Measurements from ENCODE around the gene PHYKPL.

Gene PHYKPL

DNA sequence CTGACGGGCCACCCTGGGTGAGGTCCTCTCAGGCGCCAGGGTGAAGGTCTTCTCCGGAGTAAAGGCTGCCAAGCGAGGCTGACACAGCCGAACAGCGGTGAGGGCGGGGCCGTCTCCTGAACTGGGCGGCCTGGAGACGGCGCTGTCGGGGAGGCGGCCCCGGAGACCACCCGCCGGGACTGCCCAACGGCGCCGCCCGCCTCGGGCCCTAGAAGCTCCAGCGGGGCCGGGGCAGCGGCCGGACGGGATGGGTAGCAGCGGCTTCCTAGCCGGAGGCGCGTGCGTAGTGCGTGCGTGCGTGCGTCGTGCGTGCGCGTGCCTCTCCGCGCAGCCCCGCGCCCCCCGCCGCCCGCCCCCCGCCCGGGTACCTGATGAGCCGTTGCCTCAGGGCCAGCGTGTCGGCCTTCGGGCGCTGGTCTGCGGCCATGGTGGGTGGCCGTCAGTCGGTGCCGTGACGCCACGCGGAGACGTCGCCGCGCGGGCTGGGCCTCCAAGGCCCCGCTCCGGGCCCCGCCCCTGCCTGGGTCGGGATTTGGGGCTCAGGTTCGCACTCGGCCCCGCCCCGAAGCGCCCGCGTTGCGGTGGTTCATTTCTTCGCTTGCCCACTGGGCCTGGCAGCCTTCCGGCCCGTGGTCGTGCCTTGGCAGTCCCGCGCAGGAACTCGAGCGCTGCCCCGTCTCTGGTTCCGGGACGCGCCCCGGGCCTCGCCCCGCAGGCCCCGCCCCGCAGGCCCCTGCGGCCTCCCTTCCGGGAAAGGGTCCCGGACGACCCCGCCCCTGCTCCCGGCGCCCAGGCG lies at the start of gene PHYKPL:
TSS of gene PHYKPL (minus strand) at position 679 of the 796 bp plus-strand sequence. CDS start at position 427, 252 bp downstream.
- peak; percentile 32 to 68 (median 41) for DNase-seq (ENCODE audit: low read depth in 3 of 3)

DNA sequence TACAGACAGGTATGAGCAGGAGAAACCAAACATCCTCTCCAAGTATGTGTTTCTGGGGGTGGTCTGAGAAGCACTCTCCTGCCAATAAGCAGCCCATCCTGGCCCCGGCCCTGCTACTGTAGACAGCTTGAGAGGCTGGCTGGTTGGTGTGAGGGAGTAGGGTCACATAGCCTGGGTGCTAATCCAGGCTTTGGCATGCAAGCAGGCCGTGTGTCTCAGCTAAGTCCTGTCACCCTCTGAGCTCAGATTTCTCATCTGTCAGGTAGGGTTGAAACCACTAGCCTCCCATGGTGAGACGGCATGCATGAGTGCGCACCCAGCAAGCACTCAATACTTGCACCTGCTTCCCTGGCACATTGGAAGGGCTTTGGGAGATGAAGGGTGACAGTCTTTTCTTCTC lies 49.8 kb upstream of the PHYKPL start:
- no peak for DNase-seq (ENCODE audit: low read depth in 3 of 3)

DNA sequence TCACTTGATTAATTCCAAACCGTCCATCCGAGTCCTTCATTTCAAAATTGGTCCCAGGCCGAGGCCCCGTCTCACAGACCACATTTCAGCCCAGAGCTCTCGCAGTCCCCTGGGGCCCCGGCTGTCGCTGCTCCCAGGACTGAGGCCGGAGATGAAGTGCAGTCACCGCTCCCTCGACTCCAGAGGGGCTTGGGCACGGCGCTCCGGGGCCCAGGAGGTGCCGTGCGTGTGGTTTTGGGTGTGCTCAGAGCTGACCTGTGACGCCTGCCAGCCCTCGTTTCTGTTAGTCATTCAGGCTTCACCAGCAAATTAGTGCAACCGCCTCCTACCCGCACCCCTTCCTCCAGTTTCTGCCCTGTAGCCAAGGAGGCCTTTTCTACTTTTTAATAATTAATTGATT lies 48.7 kb upstream of the PHYKPL start:
- DNase-seq (ENCODE audit: low read depth in 3 of 3) = no peak

DNA sequence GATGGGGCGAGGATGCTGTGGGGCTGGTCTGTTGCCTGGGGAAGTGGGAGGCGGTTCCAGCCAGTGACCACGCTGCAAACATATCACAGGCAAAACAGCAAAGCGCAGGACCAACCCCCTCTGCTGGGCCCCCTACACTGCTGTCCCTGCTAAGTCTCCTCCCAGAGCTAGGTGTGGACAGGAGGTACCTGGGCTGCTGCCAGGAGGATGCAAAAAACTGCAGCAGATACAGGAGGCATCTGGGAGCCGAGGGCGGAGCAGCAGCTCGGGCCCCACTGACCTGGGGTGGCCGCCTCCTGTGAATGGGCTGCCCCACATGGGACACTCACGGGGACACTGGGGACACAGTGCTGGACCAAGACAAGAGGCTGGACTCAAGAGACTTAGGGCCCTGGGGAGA lies 48.0 kb upstream of the PHYKPL start:
- DNase-seq (ENCODE audit: low read depth in 3 of 3) = no peak

DNA sequence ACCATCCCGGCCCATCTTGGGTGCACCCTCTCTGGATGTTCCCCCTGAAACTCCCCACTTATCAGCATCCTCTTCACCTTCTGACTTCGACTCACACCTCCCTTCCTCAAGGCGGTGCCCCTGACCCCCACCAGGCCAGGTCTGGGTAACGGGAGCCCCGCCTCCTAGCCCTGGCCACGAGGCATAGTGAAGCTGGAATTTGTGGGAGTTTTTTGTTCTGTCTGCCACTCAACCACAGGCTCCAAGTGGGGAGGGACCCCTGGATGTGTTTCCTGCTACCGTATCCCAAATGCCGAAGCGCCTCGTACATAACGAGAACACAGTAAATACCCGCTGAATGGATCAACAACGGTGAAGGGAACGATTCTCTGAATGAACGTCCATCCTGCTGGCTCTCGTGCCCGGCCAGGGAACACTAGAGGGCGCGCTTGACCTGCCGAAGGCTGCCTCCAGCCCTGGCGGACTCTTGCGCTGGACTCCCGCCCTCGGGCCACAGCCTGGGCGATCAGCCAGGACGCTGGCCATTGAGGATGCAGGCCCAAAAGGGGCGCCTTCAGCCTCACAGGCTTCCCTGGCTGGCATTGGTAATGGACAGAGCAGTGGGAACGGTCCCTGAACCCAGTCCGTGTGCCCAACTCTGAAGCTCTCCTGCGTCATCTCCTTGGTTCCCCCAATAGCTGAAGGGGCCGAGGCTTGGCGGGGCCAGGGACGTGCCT lies 47.3 kb upstream of the PHYKPL start:
- DNase-seq (ENCODE audit: low read depth in 3 of 3) = peak; percentile 13 to 54 (median 29)

DNA sequence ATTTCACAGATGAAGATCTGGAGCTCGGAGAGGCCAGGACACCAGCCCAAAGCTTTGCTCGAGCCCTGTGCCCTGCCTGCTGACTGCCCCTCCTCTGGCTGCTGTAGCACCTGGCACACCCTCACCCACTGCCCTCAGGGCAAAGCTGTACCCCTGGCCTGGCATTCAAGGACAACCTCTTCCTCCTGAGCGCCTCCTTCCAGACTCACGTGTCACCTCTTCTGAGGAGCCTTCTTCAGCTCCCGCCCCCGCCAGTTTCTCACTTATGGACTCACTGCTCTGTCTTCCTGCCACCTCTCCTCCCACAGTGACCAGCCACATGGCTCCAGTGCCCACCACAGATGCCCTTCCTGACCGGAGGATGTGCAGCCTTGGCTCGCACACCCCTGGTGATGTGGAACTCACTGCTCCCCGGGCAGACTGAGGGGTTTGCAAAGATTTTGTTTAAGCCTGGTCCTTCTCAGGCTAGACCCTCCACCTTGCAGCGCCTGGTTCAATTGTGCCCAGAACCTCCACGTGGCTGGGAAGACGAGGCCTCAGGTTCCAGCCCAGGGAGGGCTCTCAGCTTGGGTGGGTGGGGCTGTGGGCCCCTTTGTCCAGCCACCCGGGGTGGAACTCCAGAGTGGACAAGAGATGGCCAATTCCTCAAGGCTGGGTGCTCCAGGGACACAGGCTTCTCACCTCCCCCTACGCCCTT lies 46.6 kb upstream of the PHYKPL start:
- DNase-seq (ENCODE audit: low read depth in 3 of 3) = no peak

DNA sequence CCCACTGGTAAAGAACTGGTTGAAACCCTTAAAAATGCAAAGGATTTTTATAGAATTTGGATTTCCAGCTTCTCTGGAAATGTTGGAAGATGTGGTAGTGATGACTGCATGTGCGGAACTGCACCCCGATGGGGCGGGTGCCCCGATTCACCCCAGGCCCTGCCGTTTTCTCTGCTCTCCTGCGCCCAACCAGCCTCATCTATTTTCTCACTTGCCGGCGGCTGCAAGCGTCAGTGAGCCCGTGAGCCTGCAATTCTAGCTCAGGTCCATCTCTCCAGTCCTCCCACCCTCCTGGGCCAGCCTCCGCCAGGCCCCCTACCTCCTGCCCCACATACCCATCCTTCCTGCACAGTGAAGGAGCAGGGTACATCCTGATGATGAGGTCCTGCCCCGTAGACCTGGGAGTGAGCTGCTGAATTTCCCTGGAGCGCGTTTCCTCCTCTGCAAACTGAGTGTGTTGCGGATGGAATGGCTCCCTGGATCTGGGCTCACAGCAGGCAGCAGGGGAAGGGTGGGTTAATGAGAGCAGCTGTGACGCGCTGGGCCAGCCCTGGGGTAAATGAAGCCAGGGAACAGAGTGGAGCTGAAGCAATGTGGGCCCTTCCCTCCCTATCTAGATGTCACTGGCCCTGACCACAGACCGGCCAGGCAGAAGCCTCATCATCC lies 45.9 kb upstream of the PHYKPL start:
- no peak for DNase-seq (ENCODE audit: low read depth in 3 of 3)

DNA sequence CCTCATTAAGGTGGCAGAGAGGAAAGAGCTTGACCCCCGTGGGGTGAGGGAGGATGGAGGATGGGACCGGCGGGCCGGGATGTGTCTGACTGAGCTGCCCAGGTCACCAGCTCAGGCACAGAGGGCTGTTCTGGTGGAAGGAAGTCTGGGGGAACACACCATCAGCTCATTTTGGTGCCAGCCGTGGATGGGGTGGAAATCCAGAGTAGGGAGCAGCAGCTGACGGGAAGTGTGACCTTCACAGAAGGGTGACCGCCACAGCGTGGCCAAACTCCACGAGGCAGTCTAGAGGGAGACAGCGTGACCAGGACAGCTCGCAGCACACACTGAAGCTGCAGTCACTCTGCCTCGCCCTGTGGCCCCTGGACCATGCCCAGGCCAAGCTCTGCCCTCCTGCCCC lies 45.3 kb upstream of the PHYKPL start:
- no peak for DNase-seq (ENCODE audit: low read depth in 3 of 3)

DNA sequence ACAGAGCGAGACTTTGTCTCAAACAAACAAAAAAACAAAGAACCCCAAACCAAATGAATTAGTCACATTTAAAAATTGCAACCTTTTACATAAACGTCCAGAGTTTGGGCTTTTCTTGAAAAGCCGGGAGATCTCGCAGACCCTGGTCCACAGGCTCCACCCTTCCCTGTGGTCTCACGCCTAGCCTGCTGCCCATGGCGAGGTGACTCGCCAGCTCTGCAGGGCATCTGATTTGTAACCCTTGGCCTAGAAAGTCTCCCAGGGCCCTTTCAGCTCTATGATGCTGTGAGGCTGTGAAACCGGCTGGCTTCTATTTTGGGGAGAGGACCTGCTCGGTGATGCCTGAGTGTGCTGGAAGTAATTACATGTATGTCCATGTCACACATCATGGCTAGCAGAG lies 44.7 kb upstream of the PHYKPL start:
- DNase-seq (ENCODE audit: low read depth in 3 of 3) = no peak

DNA sequence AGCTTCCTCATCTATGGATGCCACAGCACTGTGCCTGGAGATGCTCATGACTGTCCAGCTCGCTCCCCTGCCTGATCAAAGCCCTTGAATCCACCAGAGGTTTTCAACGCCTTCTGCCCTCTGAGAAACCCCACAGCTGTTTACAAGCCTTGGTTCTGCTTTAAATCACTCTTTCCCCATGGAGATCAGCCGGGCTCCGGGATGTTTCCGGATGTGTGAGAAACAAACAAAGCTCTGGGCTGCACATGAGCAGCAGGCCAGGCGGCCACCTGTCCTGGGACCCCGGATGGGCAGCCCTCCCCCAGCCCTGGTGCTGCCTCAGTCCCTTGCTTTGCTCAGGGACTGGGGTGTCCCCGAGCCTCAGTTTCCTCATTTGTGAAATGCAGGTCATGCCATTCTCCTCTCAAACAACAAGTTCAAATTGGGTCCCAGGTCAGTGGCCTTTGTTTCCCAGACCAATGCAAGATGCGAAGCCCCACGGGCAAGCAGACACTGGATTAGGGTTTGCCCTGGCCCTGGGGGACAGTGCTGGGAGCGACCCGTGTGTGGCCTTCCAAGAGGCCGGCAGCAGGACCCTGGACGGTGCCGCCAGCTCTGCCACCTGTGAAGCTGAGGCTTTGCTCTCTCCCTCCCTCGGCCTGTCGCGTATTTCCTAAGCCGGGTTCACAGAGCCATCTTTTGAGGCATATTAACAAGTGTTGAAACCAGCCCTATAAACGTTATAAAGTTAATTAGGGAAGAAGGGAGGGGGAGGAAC lies 42.4 kb upstream of the PHYKPL start:
- no peak for DNase-seq (ENCODE audit: low read depth in 3 of 3)

DNA sequence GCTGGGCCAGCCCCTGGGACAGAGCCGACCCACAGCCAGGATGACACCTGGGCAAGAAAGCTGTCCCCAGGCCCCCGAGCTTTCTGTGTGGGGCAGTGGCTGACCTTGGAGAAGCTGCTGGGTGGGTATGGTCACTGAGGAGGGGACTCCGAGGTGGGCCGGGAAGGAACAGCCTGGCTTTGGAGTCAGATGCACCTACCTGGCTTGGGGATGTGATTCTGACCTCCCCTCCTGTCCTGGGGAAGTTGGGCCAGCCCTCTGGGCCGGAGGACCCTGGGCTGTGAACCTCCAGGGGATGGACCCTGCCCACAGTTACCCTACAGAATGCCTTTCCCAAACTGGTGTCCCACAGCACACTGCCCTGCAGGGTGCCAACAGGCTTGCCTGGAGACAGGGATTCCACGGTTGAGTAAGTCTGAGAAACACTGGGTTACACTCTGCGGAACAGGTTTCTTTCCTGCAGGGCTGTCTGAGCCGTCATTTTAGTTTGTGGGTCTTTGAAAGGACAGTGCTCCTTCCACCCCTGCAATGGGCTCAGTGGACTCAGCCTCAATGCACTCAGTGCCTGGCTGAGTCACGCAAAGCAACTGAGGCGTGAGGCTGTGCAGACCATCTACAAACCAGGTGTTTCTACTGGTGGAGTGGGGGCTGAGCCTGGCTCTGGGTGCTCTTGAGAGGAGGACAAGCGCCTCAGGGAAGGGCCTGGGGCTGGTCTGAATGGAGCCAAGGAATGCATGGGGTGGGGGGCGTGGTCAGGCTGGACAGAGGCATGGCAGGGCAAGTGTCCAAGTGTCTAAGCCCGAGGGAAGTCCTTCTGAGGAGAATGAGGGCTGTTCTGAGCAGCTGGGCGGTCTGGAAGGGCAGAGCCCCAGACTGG lies 41.3 kb upstream of the PHYKPL start:
- no peak for DNase-seq (ENCODE audit: low read depth in 3 of 3)

DNA sequence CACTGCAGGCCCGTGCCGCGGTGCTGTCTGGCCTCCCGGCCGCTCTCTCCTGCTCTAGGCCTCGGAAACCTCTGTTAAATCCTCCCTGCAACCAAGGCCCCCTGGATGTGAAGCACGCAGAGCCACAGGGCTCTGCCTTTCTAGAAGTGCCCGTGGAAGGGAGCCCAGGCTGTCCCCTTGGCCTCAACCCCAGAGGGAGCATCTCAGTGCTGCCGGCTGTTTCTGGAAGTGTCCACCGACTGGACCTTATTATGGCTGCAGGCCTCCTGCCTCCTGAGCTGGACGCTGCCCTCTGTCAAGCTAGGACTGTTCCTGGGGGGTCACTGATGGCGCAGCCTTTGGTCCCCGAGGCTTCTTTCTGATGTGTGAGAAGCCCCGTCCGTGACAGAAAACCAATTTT lies 40.4 kb upstream of the PHYKPL start:
- no peak for DNase-seq (ENCODE audit: low read depth in 3 of 3)

DNA sequence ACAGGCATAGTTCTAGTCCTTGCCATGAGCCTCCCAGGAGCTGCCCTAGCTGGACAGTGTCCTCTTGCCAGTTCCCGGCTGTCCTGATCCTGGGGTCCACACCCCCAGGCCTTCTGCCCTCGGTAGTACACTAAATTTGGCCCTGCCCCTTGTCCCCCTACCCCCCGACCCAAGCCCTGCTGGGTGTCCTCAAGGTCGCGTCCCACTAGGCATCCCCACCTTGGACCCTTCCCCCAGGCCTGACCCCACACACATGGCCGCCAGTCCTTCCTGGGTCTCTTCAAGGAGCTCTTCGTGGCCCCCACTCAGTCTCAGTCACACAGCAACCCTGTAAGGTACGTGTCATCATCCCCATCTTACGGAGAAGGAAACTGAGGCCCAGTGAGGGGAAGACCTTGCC lies 40.0 kb upstream of the PHYKPL start:
- no peak for DNase-seq (ENCODE audit: low read depth in 3 of 3)

DNA sequence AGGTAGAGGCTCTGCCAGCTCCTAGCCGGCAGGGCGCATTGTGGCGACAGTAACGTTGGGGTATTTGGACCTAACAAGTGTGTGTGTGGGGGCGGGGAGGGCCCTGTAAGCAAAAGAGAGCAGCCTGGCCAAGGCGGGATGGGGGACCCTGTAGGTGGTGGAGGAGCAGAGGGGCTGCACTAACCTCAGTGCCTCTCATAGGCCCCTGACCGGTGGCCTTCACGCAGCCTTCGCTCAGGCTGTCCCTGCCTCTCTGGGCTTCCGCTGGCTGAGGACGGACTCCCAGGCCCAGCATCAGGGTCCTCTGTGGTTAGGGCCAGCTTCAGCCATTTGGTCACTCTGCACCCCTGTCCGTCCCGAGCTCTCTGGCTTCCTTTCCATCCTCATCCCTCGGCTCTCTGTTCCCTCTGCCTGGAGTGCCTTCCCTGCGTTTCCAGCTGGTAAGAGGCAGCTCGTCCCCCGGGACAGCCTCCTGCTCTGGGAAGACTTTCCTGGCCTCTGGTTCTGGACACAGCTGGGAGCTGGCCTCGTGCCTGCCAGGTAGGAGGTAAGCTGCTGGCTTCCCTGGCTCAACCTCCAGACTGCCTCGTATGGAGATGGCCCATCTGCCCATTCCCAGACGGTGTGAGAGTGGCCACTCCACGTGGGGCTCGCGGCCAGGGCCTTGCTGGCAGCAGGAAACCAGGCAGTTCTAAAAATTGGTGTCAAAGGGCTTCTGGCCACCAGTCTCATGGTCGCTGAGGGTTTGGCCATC lies 39.3 kb upstream of the PHYKPL start:
- DNase-seq (ENCODE audit: low read depth in 3 of 3) = no peak

DNA sequence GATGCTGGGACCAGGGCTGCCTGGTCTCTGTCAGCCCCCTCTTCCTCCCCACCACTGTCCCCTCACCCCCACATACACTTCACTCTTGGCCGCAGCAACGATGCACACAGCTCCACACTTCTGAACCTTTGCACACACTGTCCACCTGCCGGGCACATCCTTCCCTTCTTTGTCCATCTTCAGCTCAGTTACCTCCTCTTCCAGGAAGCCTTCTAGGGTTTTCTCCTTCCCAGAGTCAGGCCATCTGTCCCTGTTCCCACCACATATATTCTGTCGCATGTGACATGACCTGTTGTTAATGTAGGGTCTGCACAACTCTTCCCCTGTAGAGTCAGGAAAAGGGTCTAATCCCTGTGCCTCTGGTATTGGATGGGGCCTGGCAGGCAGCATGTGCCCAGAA lies 38.6 kb upstream of the PHYKPL start:
- no peak for DNase-seq (ENCODE audit: low read depth in 3 of 3)

DNA sequence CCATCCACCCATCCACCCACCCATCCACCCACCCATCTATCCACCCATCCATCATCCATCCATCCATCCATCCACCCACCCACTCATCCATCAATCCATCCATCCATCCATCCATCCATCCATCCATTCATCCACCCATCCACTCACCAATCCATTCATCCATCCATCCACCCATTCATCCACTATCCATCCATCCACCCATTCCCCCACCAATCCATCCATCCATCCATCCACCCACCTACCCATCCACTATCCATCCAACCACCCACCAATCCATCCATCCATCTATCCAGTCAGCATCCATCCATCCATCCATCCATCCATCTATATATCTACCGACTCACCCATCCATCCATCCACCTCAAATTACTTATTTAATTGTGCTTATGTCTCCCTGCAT lies 36.9 kb upstream of the PHYKPL start:
- no peak for DNase-seq (ENCODE audit: low read depth in 3 of 3)

DNA sequence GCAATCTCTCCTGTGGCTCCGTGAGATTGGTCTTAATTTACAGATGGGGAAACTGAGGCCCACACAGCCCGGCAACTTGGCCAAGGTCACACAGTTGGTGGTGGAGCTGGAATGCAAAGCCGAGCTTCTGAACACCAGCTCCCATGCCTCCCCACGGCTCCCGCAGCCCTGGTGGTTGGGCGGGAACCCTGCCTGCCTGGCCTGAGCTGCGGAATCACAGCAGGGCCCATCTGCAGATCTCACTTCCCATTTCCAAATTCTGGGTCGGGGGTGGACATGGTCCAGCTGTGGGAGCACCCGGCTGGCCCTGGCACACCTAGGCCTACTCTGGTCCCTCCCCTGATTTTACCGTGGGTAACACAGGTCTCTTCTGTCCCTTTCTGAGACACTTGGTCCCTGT lies 35.3 kb upstream of the PHYKPL start:
- DNase-seq (ENCODE audit: low read depth in 3 of 3) = no peak

DNA sequence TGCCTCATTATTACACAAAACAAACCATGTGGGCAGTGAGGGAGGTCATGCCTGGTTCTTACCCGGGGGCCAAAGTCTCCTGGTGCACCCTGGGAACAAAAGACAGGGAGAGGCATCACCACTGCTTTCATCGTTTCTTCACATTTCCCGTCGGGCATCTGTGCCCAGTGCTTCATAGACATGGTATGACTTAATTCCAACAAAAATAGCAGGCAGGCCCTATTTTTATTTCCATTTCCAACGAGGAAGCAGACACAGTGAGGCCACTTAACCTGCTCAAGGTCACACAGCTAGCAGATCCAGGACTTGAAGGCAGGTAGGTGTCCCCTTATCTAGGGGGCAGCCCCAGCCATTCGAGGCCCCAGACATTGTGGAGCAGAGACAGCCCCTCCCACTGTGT lies 34.6 kb upstream of the PHYKPL start:
- no peak for DNase-seq (ENCODE audit: low read depth in 3 of 3)

DNA sequence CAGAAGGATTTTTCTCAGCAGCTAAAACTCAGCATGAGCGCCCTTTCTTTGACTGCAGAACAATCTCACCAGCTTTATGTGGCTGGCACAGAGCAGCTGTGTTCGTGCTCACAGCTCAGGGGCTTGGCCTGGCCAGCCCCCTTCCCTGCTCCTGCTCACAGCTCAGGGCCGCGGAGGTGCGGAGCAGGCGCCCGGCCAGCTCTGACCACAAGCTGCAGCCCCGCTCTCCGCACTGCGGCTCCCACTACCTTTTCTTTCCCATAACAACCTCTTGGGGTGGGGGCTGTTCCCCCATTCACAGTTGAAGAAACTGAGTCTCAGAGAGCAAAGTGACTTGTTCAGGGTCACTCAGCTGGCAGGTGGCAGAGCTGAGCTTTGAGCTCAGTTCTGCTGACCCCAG lies 34.0 kb upstream of the PHYKPL start:
- DNase-seq (ENCODE audit: low read depth in 3 of 3) = no peak

DNA sequence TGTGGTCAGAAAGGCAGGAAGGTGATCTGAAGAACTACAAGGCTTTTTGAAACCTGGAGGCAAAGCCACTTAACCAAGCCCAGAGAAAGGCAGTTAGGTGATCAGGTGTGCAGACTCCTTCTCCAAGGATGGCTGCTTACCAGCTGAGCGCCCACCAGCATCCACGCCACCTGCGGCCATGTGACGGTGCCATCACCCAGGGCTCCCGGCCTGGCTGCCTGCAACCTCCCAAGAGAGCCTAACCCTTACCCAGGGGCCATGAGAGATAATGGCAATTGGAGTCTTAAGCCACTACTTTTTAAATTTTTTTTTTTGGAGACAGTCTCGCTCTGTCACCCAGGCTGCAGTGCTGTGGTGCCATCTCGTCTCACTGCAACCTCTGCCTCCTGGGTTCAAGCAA lies 33.1 kb upstream of the PHYKPL start:
- no peak for DNase-seq (ENCODE audit: low read depth in 3 of 3)

Data from stimulated activated CD4-positive, alpha-beta T cell treated with anti-CD3 and anti-CD28 coated beads, TNF-alpha, amount 100 ng/mL, for 24 hours (primary cell).